Measurements from ENCODE around the gene HSPB7. TPM values are rescaled to one million over a fixed set of nuclear protein-coding genes. Genes with fewer than 3 reads are reported as not detected.

The HSPB7 gene
- total RNA-seq, 1 donor from 2014 or later: not detected

- Mint-ChIP-seq H3K36me3 (ENCODE audit: low read depth) (peaks cover 50% of the 10 kb centered on the region), H3K9me3 (no peaks in the 10 kb centered on the region), H3K4me3 (peak overlapping the region; percentile 48)
Observed at GRCh38 chr1:15968172-15968571, 49.7 kb downstream of the HSPB7 start.

GRCh38 chr1:15966956-15967344 lies 50.9 kb downstream of the HSPB7 start:
- no peak for DNase-seq (ENCODE audit: low spot score)
- no peaks in the 10 kb centered on the region for H3K9me3 Mint-ChIP-seq
- no peaks in the 10 kb centered on the region for H3K27me3 Mint-ChIP-seq (ENCODE audit: insufficient read depth)
- peaks cover 80% of the 10 kb centered on the region for H3K4me1 Mint-ChIP-seq (ENCODE audit: low read depth)
- peaks cover 41% of the 10 kb centered on the region for H3K36me3 Mint-ChIP-seq (ENCODE audit: low read depth)
- peak overlapping the region; percentile 81 for H3K27ac Mint-ChIP-seq
- intact Hi-C loops (cut with micrococcal nuclease): loop anchor here (1.0 to 5.0 kb wide), 8 partner anchors 8 to 440 kb away; partner anchors contain the start of genes DDI2, DNAJC16, SPEN and SZRD1
- H3K4me3 Mint-ChIP-seq: peak overlapping the region; percentile 55

More at GRCh38 chr1:15968172-15968571, 49.7 kb downstream of the HSPB7 start:
- no peaks in the 10 kb centered on the region for H3K27me3 Mint-ChIP-seq (ENCODE audit: insufficient read depth)
- peak overlapping the region; percentile 81 for H3K27ac Mint-ChIP-seq
- no peak for DNase-seq (ENCODE audit: low spot score)
- H3K4me1 Mint-ChIP-seq (ENCODE audit: low read depth): peaks cover 83% of the 10 kb centered on the region
- intact Hi-C loops (cut with micrococcal nuclease): loop anchor here (5.0 kb wide), 2 partner anchors 351 to 441 kb away; partner anchors contain the start of genes DDI2 and DNAJC16

GRCh38 chr1:15966081-15966955 lies 51.5 kb downstream of the HSPB7 start:
- intact Hi-C loops (cut with micrococcal nuclease): loop anchor here (1.0 to 5.0 kb wide), 8 partner anchors 9 to 439 kb away; partner anchors contain the start of genes DDI2, DNAJC16, SPEN and SZRD1
- H3K36me3 Mint-ChIP-seq (ENCODE audit: low read depth): peaks cover 42% of the 10 kb centered on the region
- peak overlapping the region; percentile 79 for H3K4me3 Mint-ChIP-seq
- DNase-seq (ENCODE audit: low spot score): peak; percentile 72
- H3K4me1 Mint-ChIP-seq (ENCODE audit: low read depth): peaks cover 77% of the 10 kb centered on the region
- H3K9me3 Mint-ChIP-seq: no peaks in the 10 kb centered on the region
- no peaks in the 10 kb centered on the region for H3K27me3 Mint-ChIP-seq (ENCODE audit: insufficient read depth)
- peak overlapping the region; percentile 95 for H3K27ac Mint-ChIP-seq

GRCh38 chr1:15965228-15965767 lies 52.5 kb downstream of the HSPB7 start:
- Mint-ChIP-seq H3K36me3 (ENCODE audit: low read depth) (peaks cover 41% of the 10 kb centered on the region), H3K27ac (peak overlapping the region; percentile 95), H3K4me1 (ENCODE audit: low read depth) (peaks cover 77% of the 10 kb centered on the region), H3K4me3 (peak overlapping the region; percentile 79), H3K27me3 (ENCODE audit: insufficient read depth) (no peaks in the 10 kb centered on the region), H3K9me3 (no peaks in the 10 kb centered on the region)
- intact Hi-C loops (cut with micrococcal nuclease): loop anchor here (1.0 to 5.0 kb wide), 3 partner anchors 9 to 438 kb away; partner anchors contain the start of genes DDI2 and DNAJC16
- DNase-seq (ENCODE audit: low spot score): no peak

Other genes starting within 250 kb of the HSPB7 start
- gene UQCRHL, start 210.4 kb downstream of the HSPB7 start, total RNA-seq: 1.3 and 1.5 TPM in 2 replicates
- gene SPEN, start 170.3 kb downstream of the HSPB7 start, total RNA-seq: 81.9 and 87.6 TPM in 2 replicates
- gene ZBTB17, start 41.9 kb downstream of the HSPB7 start, total RNA-seq: 62.6 and 68.8 TPM in 2 replicates
- gene SRARP, start 13.8 kb downstream of the HSPB7 start, total RNA-seq: not detected in 2 replicates
- gene CLCNKA, start 4.0 kb upstream of the HSPB7 start, total RNA-seq: not detected in 2 replicates
- gene CLCNKB, start 25.7 kb upstream of the HSPB7 start, total RNA-seq: not detected in 2 replicates
- 0.56 and 0.57 TPM in 2 replicates for gene FAM131C, start 55.6 kb upstream of the HSPB7 start, total RNA-seq
- not detected in 2 replicates for gene EPHA2, start 138.0 kb upstream of the HSPB7 start, total RNA-seq
- gene ARHGEF19, start 194.6 kb upstream of the HSPB7 start, total RNA-seq: 7.9 and 11.2 TPM in 2 replicates
- gene CPLANE2, start 219.1 kb upstream of the HSPB7 start, total RNA-seq: 3.8 and 4.1 TPM in 2 replicates

Data from activated T-helper 1 cell treated with anti-CD3 and anti-CD28 coated beads, Interleukin-12 subunit alpha, Interleukin-12 subunit beta, Interleukin-2, Interleukin-4 antibody, amounts not matched to agents 30 ng/mL and 10 ng/mL and 1 ng/mL, durations not matched to agents 14 hours and 24 hours and 36 hours (primary cell).